H1 (cell line): ENCODE data around the gene PML. TPM values are rescaled to one million over a fixed set of nuclear protein-coding genes. Genes with fewer than 3 reads are reported as not detected.

Source experiments
- CTCF ChIA-PET: fragments of 300-600 bp; sonication (Branson Sonifier 250); formaldehyde crosslinking; loops from one replicate; lab custom pipeline; 2021; ENCODE audit not compliant: partially characterized antibody; lab: Charles Lee
- POLR2A ChIA-PET: fragments of 300-600 bp; sonication (Branson Sonifier 250); formaldehyde crosslinking; loops from one replicate; lab custom pipeline; 2021; ENCODE audit warnings: inconsistent platforms; ENCODE audit not compliant: partially characterized antibody; lab: Charles Lee
- DNase-seq, 2 experiments: peaks; one replicate each; pipeline versions ENCODE4 v3.0.0 to v3.0.0-alpha.2; 2010 to 2022; ENCODE audit warnings: low spot score in 2 of 2, low read depth in 1 of 2, mixed read lengths in 1 of 2
- FAIRE-seq: peaks from 2 replicates; lab custom pipeline; 2011; peaks lifted over from hg19 to GRCh38; lab: Jason Lieb, UNC
- H2AFZ ChIP-seq: 2 replicates; pipeline ENCODE4 v1.8.1; 2012; ENCODE audit warnings: low read length, inconsistent platforms
- H2AK5ac ChIP-seq: 2 replicates; pipeline ENCODE4 v1.6.1; 2013; ENCODE audit warnings: low read depth, low read length
- H2BK120ac ChIP-seq: replicated peaks from 2 replicates; pipeline ENCODE3; 2013; ENCODE audit warnings: low read depth, low read length, inconsistent platforms
- H2BK12ac ChIP-seq: 2 replicates; pipeline ENCODE4 v1.6.1; 2013; ENCODE audit warnings: low read depth, low read length
- H2BK15ac ChIP-seq: 2 replicates; pipeline ENCODE4 v1.6.1; 2013; ENCODE audit warnings: low read length
- H2BK20ac ChIP-seq: 2 replicates; pipeline ENCODE4 v1.6.1; 2013; ENCODE audit warnings: low read length
- H2BK5ac ChIP-seq: 2 replicates; pipeline ENCODE4 v1.6.1; 2013; ENCODE audit warnings: low read depth, low read length
- H3K14ac ChIP-seq: 2 replicates; pipeline ENCODE4 v1.6.1; 2013; ENCODE audit warnings: inconsistent platforms; ENCODE audit not compliant: insufficient read length
- H3K18ac ChIP-seq: 2 replicates; pipeline ENCODE4 v1.6.1; 2013; ENCODE audit warnings: low read length; ENCODE audit errors: extremely low read depth
- H3K23ac ChIP-seq: 2 replicates; pipeline ENCODE4 v1.6.1; 2013; ENCODE audit warnings: inconsistent platforms; ENCODE audit not compliant: insufficient read length
- H3K23me2 ChIP-seq: 2 replicates; pipeline ENCODE4 v1.6.1; 2013; ENCODE audit warnings: low read depth, low read length
- H3K27ac ChIP-seq: 2 replicates; pipeline ENCODE4 v1.6.1; 2011; ENCODE audit warnings: low read depth, low read length, inconsistent platforms
- H3K27me3 ChIP-seq, 4 experiments: replicated peaks in 1 of 4; 1 replicate in 1 of 4; 2 replicates in 3 of 4; pipeline versions ENCODE4 v1.6.1 to v1.8.1; 2011 to 2013; ENCODE audit warnings: low read length in 3 of 4, mild to moderate bottlenecking in 3 of 4, inconsistent platforms in 2 of 4, mixed read lengths in 2 of 4, moderate library complexity in 1 of 4; ENCODE audit not compliant: control insufficient read depth in 3 of 4, insufficient read depth in 3 of 4; ENCODE audit errors: extremely low read depth in 1 of 4
- H3K36me3 ChIP-seq, 4 experiments: 2 replicates each; pipeline versions ENCODE4 v1.6.1 to v1.8.1; 2011 to 2013; ENCODE audit warnings: mild to moderate bottlenecking in 4 of 4, low read length in 3 of 4, moderate library complexity in 2 of 4, control low read depth in 1 of 4, inconsistent platforms in 1 of 4; ENCODE audit not compliant: insufficient read depth in 4 of 4, control insufficient read depth in 2 of 4
- H3K4ac ChIP-seq: replicated peaks from 2 replicates; pipeline ENCODE3; 2013; ENCODE audit warnings: low read length, low read depth, mixed read lengths, inconsistent platforms; ENCODE audit not compliant: insufficient read length
- H3K4me1 ChIP-seq, 4 experiments: replicated peaks in 1 of 4; 1 replicate in 1 of 4; 2 replicates in 3 of 4; pipeline versions ENCODE4 v1.6.1 to v1.8.1; 2011 to 2013; ENCODE audit warnings: low read length in 3 of 4, inconsistent platforms in 2 of 4, mixed read lengths in 1 of 4; ENCODE audit not compliant: insufficient read depth in 4 of 4, control insufficient read depth in 3 of 4
- H3K4me2 ChIP-seq, 2 experiments: 2 replicates each; pipeline versions ENCODE4 v1.6.1 to v1.8.1; 2011 to 2013; ENCODE audit warnings: low read depth in 2 of 2, low read length in 2 of 2, control low read depth in 1 of 2, inconsistent platforms in 1 of 2, mild to moderate bottlenecking in 1 of 2; ENCODE audit not compliant: insufficient read depth in 1 of 2
- H3K4me3 ChIP-seq, 4 experiments: fragments of 200-600, 300-600 bp in 1 of 4; sonication (generic), shearing (Covaris generic), sonication (Bioruptor Twin) in 1 of 4; 2 replicates each; pipeline versions ENCODE4 v1.5.1 to v1.8.1; 2011 to 2016; ENCODE audit warnings: low read length in 4 of 4, low read depth in 3 of 4, control low read depth in 2 of 4, inconsistent platforms in 2 of 4, mild to moderate bottlenecking in 2 of 4, mixed read lengths in 1 of 4, moderate library complexity in 1 of 4; ENCODE audit not compliant: insufficient read depth in 2 of 4; ENCODE audit errors: extremely low read depth in 1 of 4
- H3K56ac ChIP-seq: replicated peaks from 2 replicates; pipeline ENCODE3; 2013; ENCODE audit warnings: low read depth, mild to moderate bottlenecking, mixed read lengths, low read length, inconsistent platforms; ENCODE audit not compliant: insufficient read length
- H3K79me1 ChIP-seq: 2 replicates; pipeline ENCODE4 v1.6.1; 2013; ENCODE audit warnings: low read depth, low read length, control low read depth
- H3K79me2 ChIP-seq, 2 experiments: 2 replicates each; pipeline versions ENCODE4 v1.6.1 to v1.8.1; 2012 to 2013; ENCODE audit warnings: low read length in 2 of 2, mild to moderate bottlenecking in 2 of 2, inconsistent platforms in 1 of 2; ENCODE audit not compliant: insufficient read depth in 2 of 2, control insufficient read depth in 1 of 2
- H3K9ac ChIP-seq, 4 experiments: replicated peaks in 1 of 4; 1 replicate in 1 of 4; 2 replicates in 3 of 4; pipeline versions ENCODE4 v1.6.1 to v1.8.1; 2011 to 2013; ENCODE audit warnings: low read depth in 3 of 4, low read length in 3 of 4, control low read depth in 2 of 4, mild to moderate bottlenecking in 2 of 4, moderate library complexity in 2 of 4, inconsistent platforms in 1 of 4; ENCODE audit errors: extremely low read depth in 1 of 4
- H3K9me3 ChIP-seq, 2 experiments: 2 replicates each; pipeline versions ENCODE4 v1.6.1 to v1.8.1; 2012 to 2013; ENCODE audit warnings: mild to moderate bottlenecking in 2 of 2, moderate library complexity in 2 of 2, control low read depth in 1 of 2, inconsistent platforms in 1 of 2, low read depth in 1 of 2, low read length in 1 of 2, mixed read lengths in 1 of 2; ENCODE audit not compliant: insufficient read depth in 2 of 2
- H4K20me1 ChIP-seq, 2 experiments: replicated peaks in 1 of 2; 2 replicates each; pipeline versions ENCODE3 to v1.8.1; 2011 to 2013; ENCODE audit warnings: inconsistent platforms in 2 of 2, low read length in 2 of 2, mild to moderate bottlenecking in 1 of 2; ENCODE audit not compliant: insufficient read depth in 2 of 2, control insufficient read depth in 1 of 2
- H4K5ac ChIP-seq: 2 replicates; pipeline ENCODE4 v1.6.1; 2013; ENCODE audit warnings: low read length, low read depth, mixed read lengths, inconsistent platforms; ENCODE audit not compliant: insufficient read length
- H4K8ac ChIP-seq: 2 replicates; pipeline ENCODE4 v1.8.0; 2013; ENCODE audit warnings: mild to moderate bottlenecking, moderate library complexity, low read length, inconsistent platforms; ENCODE audit not compliant: insufficient read depth; ENCODE audit errors: extremely low read depth
- H4K91ac ChIP-seq: replicated peaks from 2 replicates; pipeline ENCODE3; 2013; ENCODE audit warnings: low read length, mixed read lengths, inconsistent platforms; ENCODE audit not compliant: insufficient read length
- ASH2L ChIP-seq: fragments of 200-600, 300-600 bp; sonication (generic); IDR thresholded peaks from one replicate; pipeline ENCODE4 v1.7.1; 2017; ENCODE audit warnings: low read length
- BACH1 ChIP-seq: IDR thresholded peaks from 2 replicates; pipeline ENCODE4 v1.6.1; 2012; ENCODE audit warnings: low read length, improper control_type of control experiment
- CREB1 ChIP-seq: IDR thresholded peaks from 2 replicates; pipeline ENCODE4 v1.6.1; 2012; ENCODE audit warnings: inconsistent platforms
- FOSL1 ChIP-seq: IDR thresholded peaks from 2 replicates; pipeline ENCODE4 v1.6.1; 2011; ENCODE audit warnings: mild to moderate bottlenecking, low read depth, low read length, moderate library complexity; ENCODE audit not compliant: insufficient read depth
- GABPA ChIP-seq: IDR thresholded peaks from 2 replicates; pipeline ENCODE4 v1.6.1; 2011; ENCODE audit warnings: mild to moderate bottlenecking, low read length, moderate library complexity, borderline replicate concordance; ENCODE audit not compliant: insufficient read depth
- HDAC2 ChIP-seq, 2 experiments: fragments of 300-600 bp in 1 of 2; sonication (generic) in 1 of 2; IDR thresholded peaks; 2 replicates each; pipeline ENCODE4 v1.6.1; 2011 to 2012; ENCODE audit warnings: low read depth in 2 of 2, low read length in 2 of 2, mild to moderate bottlenecking in 2 of 2, moderate library complexity in 2 of 2, borderline replicate concordance in 1 of 2, inconsistent platforms in 1 of 2
- HDAC6 ChIP-seq: IDR thresholded peaks from one replicate; pipeline ENCODE4 v1.7.1; 2012; ENCODE audit warnings: low read depth, mild to moderate bottlenecking, inconsistent platforms, low read length, moderate library complexity
- NANOG ChIP-seq: IDR thresholded peaks from 2 replicates; pipeline ENCODE4 v1.6.1; 2011; ENCODE audit warnings: low read length, low read depth, mild to moderate bottlenecking, inconsistent platforms; ENCODE audit not compliant: insufficient read depth, poor library complexity, severe bottlenecking
- POLR2AphosphoS5 ChIP-seq: IDR thresholded peaks from 2 replicates; pipeline ENCODE4 v1.6.1; 2011; ENCODE audit warnings: low read depth, low read length
- RBBP5 ChIP-seq: IDR thresholded peaks from 2 replicates; pipeline ENCODE4 v1.7.1; 2012; ENCODE audit warnings: low read depth, mild to moderate bottlenecking, inconsistent platforms, low read length, moderate library complexity, borderline replicate concordance
- SP2 ChIP-seq: IDR thresholded peaks from 2 replicates; pipeline ENCODE4 v1.6.1; 2012; ENCODE audit warnings: mild to moderate bottlenecking, low read length, inconsistent platforms
- SP4 ChIP-seq: IDR thresholded peaks from 2 replicates; pipeline ENCODE4 v1.6.1; 2012; ENCODE audit warnings: low read length, inconsistent platforms
- TBP ChIP-seq: IDR thresholded peaks from 2 replicates; pipeline ENCODE4 v1.6.1; 2011; ENCODE audit warnings: low read depth, low read length, improper control_type of control experiment
- WGBS, 2 experiments: shearing (Covaris generic) in 1 of 2; methylation state at CpG; one replicate each; pipeline versions ENCODE4 v1.1.6 to v1.1.7; 2013 to 2015; ENCODE audit warnings: low lambda C conversion rate in 2 of 2, mixed read lengths in 2 of 2, inconsistent platforms in 1 of 2, low coverage in 1 of 2, missing lambda C conversion rate in 1 of 2; ENCODE audit not compliant: insufficient replicate concordance in 2 of 2, insufficient coverage in 1 of 2, insufficient read length in 1 of 2; ENCODE audit errors: extremely low coverage in 1 of 2, missing lambda C conversion rate in 1 of 2; 5-methylcytosine and 5-hydroxymethylcytosine counted together
- polyA plus RNA-seq, 7 experiments: library from polyadenylated mRNA; depleted of rRNA in 3 of 7; stranded (reverse) in 5 of 7; unstranded in 2 of 7; fragments of >200 nt in 5 of 7; fragments of 200-250 nt in 2 of 7; gene quantifications; 1 replicate in 5 of 7; 2 replicates in 1 of 7; 4 replicates in 1 of 7; pipeline versions ENCODE4 v1.2.1 to v1.2.3, GENCODE V29; 2011 to 2013; ENCODE audit warnings: missing spikeins in 2 of 7, mixed read lengths in 2 of 7
- total RNA-seq: library from RNA; stranded (reverse); fragmentation: NEBNext Ultra II Directional; extraction: Animal tissue kit (Norgen Biotek cat#: 25700); gene quantifications from 2 replicates; pipeline ENCODE4 v1.2.1, GENCODE V29; 2021

PML gene
- total and polyA plus RNA-seq, 2 of the 8 experiments (the other 6 are each of a cell fraction or from before 2014, with no cell fraction given), result 14.9 to 30.3 TPM

DNA sequence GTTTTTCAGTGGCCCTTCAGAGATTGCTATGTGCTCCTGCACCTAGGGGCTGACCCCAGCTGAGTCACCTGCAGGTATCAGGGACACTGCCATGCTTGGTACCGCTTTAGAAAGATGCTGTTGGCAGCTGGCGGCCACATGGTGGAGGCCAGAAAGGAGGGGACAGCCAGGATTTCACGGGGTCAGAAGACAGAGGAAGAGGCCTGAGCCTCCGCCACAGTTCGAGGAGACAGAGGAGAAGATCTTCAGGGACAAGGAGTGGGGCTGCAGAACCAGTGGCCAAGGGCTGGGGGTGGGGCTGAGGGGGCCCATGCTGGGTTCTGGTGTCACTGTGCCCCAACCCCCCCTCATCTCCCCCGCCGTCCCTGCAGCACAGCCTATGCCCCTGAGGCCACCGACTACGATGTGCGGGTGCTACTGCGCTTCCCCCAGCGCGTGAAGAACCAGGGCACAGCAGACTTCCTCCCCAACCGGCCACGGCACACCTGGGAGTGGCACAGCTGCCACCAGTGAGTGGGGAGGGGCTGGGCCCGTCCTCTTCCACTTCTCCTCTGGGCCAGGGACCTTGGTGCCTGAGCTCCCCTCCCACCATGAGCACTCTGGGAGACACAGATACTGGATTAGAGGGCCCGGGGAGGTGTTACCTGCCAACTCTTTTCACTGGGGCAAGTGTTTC lies 48.3 kb upstream of the PML start:
- H3K14ac ChIP-seq, result no peak overlapping the region
- DNase-seq (no peak), FAIRE-seq (no peak)
- H2AK5ac ChIP-seq, result no peak overlapping the region
- H3K18ac ChIP-seq, result no peak overlapping the region
- no peaks in the 10 kb centered on the region for H3K23me2 ChIP-seq
- H3K79me2 ChIP-seq, result no peaks in the 10 kb centered on the region
- H3K4me1 ChIP-seq, result peaks cover 0 to 5% (median 2%) of the 10 kb centered on the region in 4 experiments; a peak in 6 of 7 replicates
- no peak overlapping the region for H3K4ac ChIP-seq
- H3K56ac ChIP-seq, result no peak overlapping the region
- no peaks in the 10 kb centered on the region for H3K79me1 ChIP-seq
- H3K4me3 ChIP-seq, result no peak overlapping the region
- POLR2A ChIA-PET, result no interaction called here
- no peak for TF ChIP-seq GABPA
- TF ChIP-seq NANOG, result no peak
- no peak for TF ChIP-seq HDAC2 (IDR thresholded peaks at IDR 0.05; ENCODE audit: borderline replicate concordance in 1 of 2, low read depth in 2 of 2, low read length in 2 of 2)
- TF ChIP-seq SP2, result no peak
- no peak for TF ChIP-seq HDAC6
- no peak for TF ChIP-seq ASH2L
- no peak for TF ChIP-seq RBBP5
- no peak for TF ChIP-seq BACH1
- TF ChIP-seq FOSL1, result no peak
- TF ChIP-seq SP4, result no peak
- no peak for TF ChIP-seq TBP
- TF ChIP-seq POLR2AphosphoS5, result no peak
- no peak for TF ChIP-seq CREB1
- TF ChIP-seq, all 59 proteins: peak for 0
- Histone ChIP-seq H4K20me1 (peaks cover 0 to 2% of the 10 kb centered on the region in 2 experiments), H2BK120ac (no peak overlapping the region), H3K36me3 (no peaks in the 10 kb centered on the region), H3K9me3 (no peaks in the 10 kb centered on the region), H3K23ac (no peak overlapping the region), H3K4me2 (no peak overlapping the region), H4K91ac (no peak overlapping the region), H2BK20ac (no peak overlapping the region), H2BK5ac (no peak overlapping the region), H3K27ac (no peak overlapping the region), H4K8ac (no peak overlapping the region), H2AFZ (no peak overlapping the region), H4K5ac (no peak overlapping the region), H2BK12ac (no peak overlapping the region), H2BK15ac (no peak overlapping the region), H3K9ac (no peak overlapping the region), H3K27me3 (no peaks in the 10 kb centered on the region)
- 85% methylated on average over 9 of the region's 17 CpGs; no CpG with 5 or more reads in 1 of the 2 experiments for WGBS, 2 experiments
- CTCF ChIA-PET, result interaction anchor here (0.6 to 1.1 kb wide), 7 partner anchors 11 to 373 kb away, joined by 3 to 4 read pairs (median 3); no protein-coding TSS in a partner anchor
